Myocyte (in vitro differentiated cells): ENCODE data around the gene COL4A1. TPM values are rescaled to one million over a fixed set of nuclear protein-coding genes. Genes with fewer than 3 reads are reported as not detected.

Source experiments
- DNase-seq: peaks from one replicate; pipeline ENCODE4 v3.0.0-alpha.2; 2012; ENCODE audit warnings: low read depth
- polyA plus RNA-seq: library from polyadenylated mRNA; unstranded; fragments of >200 nt; gene quantifications from one replicate; pipeline ENCODE4 v1.2.1, GENCODE V29; 2012; ENCODE audit warnings: missing spikeins
- total RNA-seq: library from RNA; depleted of rRNA; stranded (reverse); fragments of >200 nt; gene quantifications from 2 replicates; pipeline ENCODE4 v1.2.3, GENCODE V29; 2014

The COL4A1 gene
- 115 and 128 TPM in 2 replicates for total RNA-seq
- polyA plus RNA-seq: 251 TPM

- DNase-seq: peak; percentile 76
Measured at GRCh38 chr13:110306960-110307766, at the start of gene COL4A1, which contains the start of gene COL4A2. Gene COL4A1 (minus strand): TSS chr13:110307157. CDS start chr13:110307027, 130 bp downstream. Gene COL4A2 (plus strand): TSS chr13:110307284. CDS start chr13:110307904, 620 bp downstream.

DNA sequence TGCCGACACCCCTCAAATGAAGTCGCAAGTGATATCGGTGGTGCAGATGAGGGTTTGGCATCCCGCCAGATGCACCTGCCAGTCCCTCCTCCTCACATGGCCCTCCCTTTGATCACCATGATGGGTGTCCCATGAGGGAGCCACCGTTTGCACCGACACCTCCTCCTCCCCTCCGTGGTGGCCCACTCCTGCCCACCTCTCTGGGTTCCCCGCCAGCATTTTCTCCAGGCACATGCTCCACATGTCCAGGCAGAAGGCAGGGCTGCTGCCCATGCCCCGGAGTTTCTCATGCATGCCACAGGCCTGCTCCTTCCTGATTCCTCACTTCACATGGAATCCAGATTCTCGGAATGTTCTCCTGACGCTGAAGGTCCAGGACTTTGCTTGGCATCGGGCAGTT lies 49.4 kb upstream of the COL4A1 start:
- DNase-seq: no peak

DNA sequence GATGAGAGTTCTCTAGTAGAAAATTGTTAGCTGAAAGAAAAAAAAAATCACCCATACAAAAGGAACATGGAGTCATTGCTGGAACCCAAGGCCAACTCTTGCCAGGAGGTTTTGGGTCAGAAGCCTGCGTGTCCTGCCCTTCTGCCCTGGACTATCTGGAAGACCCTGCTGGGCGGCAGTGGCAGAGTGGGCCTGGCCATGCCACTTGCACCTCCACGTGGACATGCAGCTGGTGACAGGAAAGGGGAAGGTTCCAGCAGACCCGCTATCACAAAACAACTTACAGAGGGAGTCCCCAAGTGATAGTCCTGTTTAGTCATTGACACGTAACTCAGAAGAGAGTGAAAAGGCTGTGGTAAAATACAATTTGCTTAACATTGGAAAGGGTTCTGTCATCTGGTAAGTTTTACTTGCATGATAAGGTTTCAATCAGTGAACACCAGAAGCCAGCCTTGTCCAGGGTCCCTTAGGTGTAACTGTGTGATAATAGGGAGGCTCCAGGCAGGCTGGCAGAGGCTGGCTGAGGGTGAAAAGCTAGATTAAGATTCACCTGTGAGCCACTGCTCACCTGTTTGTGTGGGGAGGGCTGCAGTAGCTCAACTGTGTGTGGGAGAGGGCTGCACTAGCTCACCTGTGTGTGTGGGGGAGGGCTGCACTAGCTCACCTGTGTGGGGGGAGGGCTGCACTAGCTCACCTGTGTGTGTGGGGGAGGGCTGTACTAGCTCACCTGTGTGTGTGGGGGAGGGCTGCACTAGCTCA lies 47.9 kb upstream of the COL4A1 start:
- no peak for DNase-seq

DNA sequence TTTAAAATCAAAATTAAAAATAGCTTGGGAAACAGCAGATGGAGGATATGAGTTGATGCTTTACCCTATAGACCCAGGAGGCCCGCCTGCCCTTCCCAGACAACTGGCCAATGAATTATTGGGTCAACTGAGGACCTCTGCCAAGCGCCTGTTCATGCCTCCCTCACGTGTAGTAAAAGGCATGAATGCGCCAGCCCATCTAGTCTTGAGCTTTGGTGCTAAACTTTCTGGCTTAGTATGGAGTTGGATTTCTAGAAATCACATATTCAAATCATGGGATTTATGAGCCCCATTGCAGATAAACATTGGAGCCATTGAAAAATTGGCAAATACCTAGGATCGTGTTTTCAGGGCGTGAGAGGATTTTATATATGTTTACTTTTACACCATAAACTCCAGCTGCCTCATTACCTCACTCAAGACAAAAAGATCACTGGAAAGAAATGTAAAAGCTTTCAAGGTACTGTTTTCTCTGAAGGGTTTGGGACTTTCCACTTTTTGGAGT lies 47.2 kb upstream of the COL4A1 start:
- no peak for DNase-seq

DNA sequence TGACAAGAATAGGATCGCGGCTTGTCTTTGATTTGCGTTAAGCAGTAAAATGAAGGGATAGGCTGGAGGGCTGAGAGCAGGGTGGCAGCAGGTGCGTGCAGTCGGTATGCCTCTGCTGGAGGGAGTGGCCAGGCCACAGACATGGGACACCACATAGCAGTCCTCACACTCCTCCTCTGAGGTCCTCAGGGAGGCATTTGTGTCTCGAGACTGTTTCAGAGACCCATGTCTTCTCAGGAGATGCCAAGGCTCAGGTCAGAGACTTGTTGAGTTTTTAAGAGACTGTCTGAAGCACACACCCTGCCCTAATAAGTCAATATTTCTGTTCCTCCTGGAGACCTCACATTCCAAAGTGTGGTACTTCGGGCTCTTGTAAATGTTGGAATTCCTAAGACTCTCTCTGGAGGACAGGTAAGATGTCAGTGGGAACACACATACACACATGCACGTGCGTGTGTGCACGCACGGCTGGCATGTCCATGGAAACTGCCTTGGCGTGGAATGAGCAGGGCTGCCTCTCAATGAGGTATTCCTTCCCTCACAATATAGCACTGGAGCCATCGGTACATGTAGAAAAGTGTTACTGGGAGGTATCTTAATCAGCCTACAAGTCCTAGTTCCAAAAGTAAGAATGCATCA lies 46.5 kb upstream of the COL4A1 start:
- DNase-seq: peak; percentile 40

GRCh38 chr13:110352735-110353134 lies 45.8 kb upstream of the COL4A1 start:
- DNase-seq: no peak

DNA sequence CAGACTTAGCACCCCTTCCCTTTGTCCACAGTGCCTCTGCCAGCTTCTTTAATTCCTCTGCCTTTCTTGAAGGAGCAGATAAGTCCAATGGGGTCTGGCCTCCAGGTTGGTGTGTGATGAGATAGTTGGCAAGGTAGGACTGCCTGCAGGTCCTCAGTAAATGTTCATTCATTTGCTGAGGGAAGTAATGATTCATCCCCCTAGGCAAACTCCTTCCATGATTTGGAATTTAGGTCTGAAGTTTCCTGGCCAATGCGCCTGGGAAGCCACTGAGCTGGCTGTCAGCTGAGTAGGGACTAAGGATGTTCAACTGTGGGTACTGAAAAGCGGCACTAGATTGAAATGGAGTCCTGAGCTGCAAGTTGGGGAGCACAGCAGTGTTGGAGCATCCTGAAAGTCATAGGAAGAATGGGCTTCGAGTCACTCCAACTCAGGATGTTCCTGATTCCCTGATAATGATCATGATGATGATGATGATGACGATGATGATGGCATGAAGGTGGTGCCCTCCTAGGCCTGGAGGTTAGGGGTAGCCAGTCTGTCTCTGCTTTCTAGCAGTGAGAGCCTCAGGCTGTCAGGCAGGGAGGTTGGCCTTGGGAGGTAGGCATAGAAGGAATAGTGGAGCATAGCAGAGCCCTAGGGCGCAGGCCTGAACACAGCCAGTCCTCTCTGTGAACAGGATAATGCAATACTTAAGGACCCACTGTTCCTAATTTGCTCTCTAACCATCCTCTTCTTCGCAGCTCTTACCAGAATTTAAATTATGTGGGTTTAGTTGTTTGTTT lies 44.9 kb upstream of the COL4A1 start:
- no peak for DNase-seq

DNA sequence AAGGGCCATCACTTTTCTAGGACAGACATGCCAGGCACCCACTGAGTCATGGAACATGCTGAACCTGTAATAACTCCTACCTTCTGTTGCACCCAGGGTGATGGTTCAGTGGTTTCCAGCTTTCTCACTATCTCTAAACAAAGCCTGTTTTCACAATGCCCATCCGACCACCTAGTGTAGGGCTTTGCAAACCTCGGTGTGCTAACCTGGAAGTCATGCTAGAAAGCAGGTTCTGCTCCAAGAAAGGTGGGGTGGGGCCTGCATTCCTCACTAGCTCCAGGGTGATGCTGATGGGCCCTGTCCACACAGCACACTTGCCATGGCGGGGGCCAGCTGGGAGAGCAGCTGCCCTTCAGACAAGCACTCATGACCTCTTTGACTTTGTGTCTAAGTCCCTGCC lies 43.6 kb upstream of the COL4A1 start:
- DNase-seq: no peak

- no peak for DNase-seq
Measured at GRCh38 chr13:110350049-110350448, 43.1 kb upstream of the COL4A1 start.

- DNase-seq: peak; percentile 85
Measured at GRCh38 chr13:110349239-110349638, 42.3 kb upstream of the COL4A1 start.

DNA sequence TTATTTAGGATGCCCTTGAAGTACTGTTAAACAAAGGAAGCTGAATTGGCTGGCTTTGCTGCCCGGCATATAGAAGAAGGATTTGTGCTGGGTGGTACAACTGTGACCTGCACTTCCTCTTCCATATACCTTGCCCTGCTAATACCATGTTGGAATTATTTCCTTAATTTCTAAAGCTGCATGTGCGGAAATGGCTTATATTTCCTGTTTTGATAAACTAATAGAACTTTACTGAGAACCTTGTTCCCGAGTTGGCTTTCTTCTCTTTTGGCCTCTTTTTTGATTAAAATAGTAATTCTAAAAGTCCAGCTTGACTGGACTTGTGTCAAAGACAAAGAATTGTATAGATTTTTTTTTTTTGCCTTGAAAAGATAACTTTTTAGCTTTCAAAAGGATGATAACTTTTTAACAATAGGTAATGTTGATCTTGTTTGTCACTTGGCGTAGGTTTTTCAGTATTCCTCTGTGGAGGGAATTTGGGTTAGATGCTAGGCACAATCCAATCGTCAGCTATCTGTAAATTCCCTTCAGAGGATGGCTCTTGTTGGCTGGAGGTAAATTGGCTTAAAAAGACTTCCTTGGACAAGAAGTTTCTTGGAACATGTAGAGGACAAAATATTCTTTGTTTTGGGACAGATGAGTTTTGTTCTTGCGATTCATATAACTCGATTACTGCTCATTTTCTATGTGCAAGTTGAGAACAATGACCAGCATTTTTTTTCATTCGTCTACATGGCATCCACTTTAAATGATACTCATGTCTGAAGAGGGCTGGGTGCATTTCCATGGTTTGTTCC lies 41.5 kb upstream of the COL4A1 start:
- no peak for DNase-seq

- DNase-seq: peak; percentile 71
Measured at GRCh38 chr13:110347535-110348308, 40.8 kb upstream of the COL4A1 start.

- no peak for DNase-seq
Measured at GRCh38 chr13:110347088-110347487, 40.1 kb upstream of the COL4A1 start.

GRCh38 chr13:110346661-110347067 lies 39.7 kb upstream of the COL4A1 start:
- no peak for DNase-seq

DNA sequence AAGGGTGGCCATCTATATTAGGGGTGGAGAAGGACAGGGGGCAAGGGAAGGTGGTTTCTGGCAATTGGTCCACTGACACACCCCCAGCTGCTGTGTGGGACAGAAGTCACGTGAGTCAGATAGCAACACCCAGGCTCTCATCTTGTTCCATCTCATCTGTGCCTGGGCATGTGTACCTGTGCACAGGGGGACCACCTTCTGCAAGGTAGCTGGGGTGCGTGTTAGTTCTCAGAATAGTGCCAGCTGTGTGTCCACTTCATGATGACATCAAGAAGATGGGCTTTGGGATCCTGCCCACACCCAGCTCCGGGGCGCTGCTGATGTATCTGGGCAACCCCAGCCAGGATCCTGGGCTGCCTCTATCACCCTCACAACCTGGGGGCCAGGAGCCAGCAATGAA lies 38.7 kb upstream of the COL4A1 start:
- DNase-seq: no peak

DNA sequence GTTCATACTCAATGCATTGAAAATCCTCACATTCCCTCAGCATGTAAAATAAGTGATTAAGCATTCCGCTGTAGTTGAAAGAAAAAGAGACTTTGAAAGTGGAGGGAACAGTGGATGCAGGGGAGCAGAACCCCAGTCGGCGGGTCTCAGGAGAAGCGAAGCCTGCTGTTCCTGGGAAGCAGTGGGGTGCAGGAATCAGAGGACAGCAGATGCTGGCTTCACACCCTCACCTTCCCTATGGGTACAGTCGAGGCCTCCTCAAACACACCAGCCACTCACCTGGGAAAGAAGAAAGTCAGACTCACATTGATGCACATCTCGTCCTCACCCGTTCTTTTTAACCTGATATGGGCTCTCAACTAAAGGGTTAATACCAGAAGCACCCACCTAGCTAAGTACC lies 38.3 kb upstream of the COL4A1 start:
- no peak for DNase-seq

DNA sequence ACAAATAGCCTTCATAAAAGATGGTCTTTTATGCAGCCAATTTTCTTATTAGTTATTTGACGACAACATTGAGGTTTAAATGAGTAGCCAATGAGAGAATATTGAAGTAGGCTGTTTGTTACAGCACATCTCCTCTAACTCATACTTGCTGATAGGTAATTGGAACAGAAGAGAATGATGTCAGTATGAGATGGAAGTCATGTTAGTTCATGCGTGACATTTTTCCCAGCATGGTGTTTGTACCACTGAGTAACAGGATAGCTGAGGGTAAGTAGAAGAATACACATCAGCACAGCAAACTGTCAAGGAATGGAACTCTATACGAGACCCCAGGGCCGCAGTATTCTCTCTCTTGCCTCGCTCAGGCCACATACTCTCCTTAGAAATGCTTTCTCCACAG lies 37.4 kb upstream of the COL4A1 start:
- DNase-seq: no peak

DNA sequence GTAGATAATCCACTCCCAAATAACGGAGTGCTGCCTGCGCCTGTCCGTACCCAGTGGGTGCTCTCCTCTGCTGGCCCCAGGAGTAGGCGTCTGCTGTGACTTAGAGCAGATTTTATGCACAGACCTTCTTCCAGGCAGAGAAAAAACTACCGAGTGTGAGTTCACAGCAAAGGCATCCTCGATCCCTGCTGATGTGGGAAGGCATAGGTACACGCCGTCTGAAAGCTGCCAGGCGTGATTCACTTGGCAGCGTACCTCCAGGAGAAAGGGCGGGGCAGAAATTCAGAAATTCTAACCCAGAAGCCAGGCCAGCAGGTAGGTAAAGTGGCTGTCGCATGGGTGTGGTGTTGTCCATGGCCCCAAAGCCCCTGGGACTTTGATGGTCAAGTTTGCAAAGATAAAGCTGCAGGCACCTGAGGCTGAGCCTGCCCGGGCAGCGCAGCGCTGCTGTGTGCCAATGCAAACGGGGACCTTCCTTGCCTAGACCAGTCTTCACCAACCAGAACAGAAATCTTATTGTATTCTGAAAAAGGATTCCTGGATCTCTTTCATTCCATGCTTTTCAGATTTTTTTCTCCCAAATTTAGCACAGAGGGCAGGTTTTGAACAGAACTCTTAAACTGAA lies 36.4 kb upstream of the COL4A1 start:
- DNase-seq: no peak

DNA sequence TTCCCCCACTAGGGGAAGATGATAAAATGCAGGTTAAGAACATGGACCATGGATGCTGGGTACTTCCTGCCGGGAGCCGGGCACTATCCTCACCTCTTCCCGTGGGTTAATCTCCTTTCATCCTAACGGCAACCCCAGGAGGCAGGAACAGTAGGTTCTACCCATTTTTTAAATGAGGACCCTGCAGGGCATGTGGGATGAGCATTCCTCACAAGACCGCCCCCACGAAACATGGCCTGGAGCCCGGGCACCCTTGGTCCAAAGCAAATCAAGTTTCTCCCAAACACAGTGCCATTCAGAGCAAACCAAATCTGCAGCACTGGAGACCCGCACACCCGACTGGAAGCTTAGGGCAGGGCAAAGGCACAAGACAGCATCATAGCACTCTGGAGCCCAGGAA lies 35.5 kb upstream of the COL4A1 start:
- DNase-seq: no peak
